Nephron progenitor cell (in vitro differentiated cells): ENCODE measurements around the gene TKTL1.

ENCODE experiments used
- DNase-seq: peaks from one replicate; pipeline ENCODE4 v3.0.0; 2021
- H3K27ac Mint-ChIP-seq: 2 replicates; pipeline ENCODE4 v1.8.0; 2021; ENCODE audit warnings: mild to moderate bottlenecking, moderate library complexity, mixed read lengths
- H3K27me3 Mint-ChIP-seq: 2 replicates; pipeline ENCODE4 v1.8.0; 2021; ENCODE audit warnings: mild to moderate bottlenecking, low read depth, mixed read lengths; ENCODE audit not compliant: poor library complexity
- H3K36me3 Mint-ChIP-seq: 2 replicates; pipeline ENCODE4 v1.8.0; 2021; ENCODE audit warnings: low read depth, mixed read lengths
- H3K4me1 Mint-ChIP-seq: 2 replicates; pipeline ENCODE4 v1.8.0; 2021; ENCODE audit warnings: mixed read lengths
- H3K4me3 Mint-ChIP-seq: 2 replicates; pipeline ENCODE4 v1.8.0; 2021; ENCODE audit warnings: mild to moderate bottlenecking, moderate library complexity, mixed read lengths
- H3K9me3 Mint-ChIP-seq: 2 replicates; pipeline ENCODE4 v1.8.0; 2021; ENCODE audit warnings: mild to moderate bottlenecking, moderate library complexity, mixed read lengths
- CTCF ChIP-seq: fragments of 200-600 bp; sonication (generic); IDR thresholded peaks from 2 replicates; pipeline ENCODE4 v1.5.0; 2021; ENCODE audit warnings: antibody characterized with exemption

The TKTL1 gene

GRCh38 chrX:154304846-154305245 is 9.3 kb downstream of the TKTL1 start:
- DNase-seq: no peak
- Mint-ChIP-seq H3K27me3 (no peaks in the 10 kb centered on the region), H3K9me3 (peaks cover 67% of the 10 kb centered on the region), H3K4me3 (no peak overlapping the region), H3K27ac (no peak overlapping the region), H3K36me3 (no peaks in the 10 kb centered on the region), H3K4me1 (peaks cover 46% of the 10 kb centered on the region)
- TF ChIP-seq CTCF: no peak

GRCh38 chrX:154305541-154306205 is 10.1 kb downstream of the TKTL1 start:
- Mint-ChIP-seq H3K9me3 (peaks cover 68% of the 10 kb centered on the region), H3K4me3 (peak overlapping the region; percentile 32), H3K27ac (no peak overlapping the region), H3K36me3 (no peaks in the 10 kb centered on the region), H3K4me1 (peaks cover 49% of the 10 kb centered on the region), H3K27me3 (no peaks in the 10 kb centered on the region)
- DNase-seq: no peak
- no peak for TF ChIP-seq CTCF

- H3K4me3 Mint-ChIP-seq: no peak overlapping the region
- no peak for TF ChIP-seq CTCF
- H3K36me3 Mint-ChIP-seq: no peaks in the 10 kb centered on the region
- H3K27ac Mint-ChIP-seq: no peak overlapping the region
- peaks cover 4% of the 10 kb centered on the region for H3K27me3 Mint-ChIP-seq
- peaks cover 62% of the 10 kb centered on the region for H3K4me1 Mint-ChIP-seq
- H3K9me3 Mint-ChIP-seq: peaks cover 73% of the 10 kb centered on the region
- no peak for DNase-seq
Measured at GRCh38 chrX:154307202-154307601, 11.6 kb downstream of the TKTL1 start.

- Mint-ChIP-seq H3K36me3 (no peaks in the 10 kb centered on the region), H3K27ac (peak overlapping the region; percentile 74), H3K4me3 (no peak overlapping the region), H3K9me3 (peaks cover 76% of the 10 kb centered on the region), H3K27me3 (peaks cover 4% of the 10 kb centered on the region), H3K4me1 (peaks cover 68% of the 10 kb centered on the region)
- peak; percentile 75 for DNase-seq
- peak; percentile 49 for TF ChIP-seq CTCF
Measured at GRCh38 chrX:154308108-154308946, 12.7 kb downstream of the TKTL1 start.

- H3K4me1 Mint-ChIP-seq: peaks cover 62% of the 10 kb centered on the region
- no peak for TF ChIP-seq CTCF
- DNase-seq: no peak
- H3K36me3 Mint-ChIP-seq: no peaks in the 10 kb centered on the region
- no peak overlapping the region for H3K27ac Mint-ChIP-seq
- peaks cover 4% of the 10 kb centered on the region for H3K27me3 Mint-ChIP-seq
- H3K4me3 Mint-ChIP-seq: no peak overlapping the region
- H3K9me3 Mint-ChIP-seq: peaks cover 75% of the 10 kb centered on the region
Measured at GRCh38 chrX:154309041-154309775, 13.6 kb downstream of the TKTL1 start.
